ENCODE measurements around the gene ATP11B.
"Not testable (repeated sequence)": the region's sequence is repeated elsewhere in the genome, so short reads cannot be mapped to it uniquely, and the experiment has no call there.

The ATP11B gene

GRCh38 chr3:182796310-182796709 is 3.0 kb downstream of the ATP11B start:
- DNase-seq: no peak

GRCh38 chr3:182797876-182798275 is 4.6 kb downstream of the ATP11B start:
- no peak for DNase-seq

GRCh38 chr3:182799143-182799542 is 5.8 kb downstream of the ATP11B start:
- not testable (repeated sequence) for DNase-seq

GRCh38 chr3:182800508-182800907 is 7.2 kb downstream of the ATP11B start:
- no peak for DNase-seq

- no peak for DNase-seq
These were observed 9.4 kb downstream of the ATP11B start for GRCh38 chr3:182802413-182803390.

GRCh38 chr3:182803596-182803995 is 10.3 kb downstream of the ATP11B start:
- DNase-seq: no peak

GRCh38 chr3:182807061-182807460 is 13.8 kb downstream of the ATP11B start:
- DNase-seq: no peak

- DNase-seq: no peak
These were observed 14.9 kb downstream of the ATP11B start for GRCh38 chr3:182808041-182808770.

- DNase-seq: no peak
These were observed 16.2 kb downstream of the ATP11B start for GRCh38 chr3:182809531-182809930.

- no peak for DNase-seq
These were observed 17.4 kb downstream of the ATP11B start for GRCh38 chr3:182810574-182811268.

GRCh38 chr3:182811269-182811596 is 17.9 kb downstream of the ATP11B start:
- DNase-seq: no peak

- no peak for DNase-seq
These were observed 18.8 kb downstream of the ATP11B start for GRCh38 chr3:182812123-182812522.

- no peak for DNase-seq
These were observed 21.2 kb downstream of the ATP11B start for GRCh38 chr3:182814419-182815062.

- DNase-seq: no peak
These were observed 22.9 kb downstream of the ATP11B start for GRCh38 chr3:182816181-182816580.

GRCh38 chr3:182818296-182818978 is 25.1 kb downstream of the ATP11B start:
- no peak for DNase-seq

GRCh38 chr3:182821221-182821981 is 28.1 kb downstream of the ATP11B start:
- DNase-seq: no peak

- not testable (repeated sequence) for DNase-seq
These were observed 29.0 kb downstream of the ATP11B start for GRCh38 chr3:182822260-182822659.

- DNase-seq: no peak
These were observed 31.7 kb downstream of the ATP11B start for GRCh38 chr3:182824957-182825356.

- no peak for DNase-seq
These were observed 36.6 kb downstream of the ATP11B start for GRCh38 chr3:182829761-182830405.

GRCh38 chr3:182837855-182838454 is 44.7 kb downstream of the ATP11B start:
- no peak for DNase-seq

- DNase-seq: no peak
These were observed 50.2 kb downstream of the ATP11B start for GRCh38 chr3:182843478-182843877.
